SK-N-SH treated with all-trans-retinoic acid at 6 μM for 48 hours (cell line): ENCODE measurements around the gene DCTD.

Source experiments
- ATAC-seq: fragments of 200-7000 bp; cut with Tn5 transposase; 3 replicates; pipeline ENCODE4 v1.9.1; 2020; ENCODE audit warnings: mild to moderate bottlenecking, moderate library complexity
- BACH2 ChIP-seq: fragments of 250-450 bp; sonication (Bioruptor Pico); IDR thresholded peaks from 2 replicates; pipeline ENCODE4 v1.9.0; 2021; ENCODE audit warnings: mild to moderate bottlenecking, borderline replicate concordance
- CREB5 ChIP-seq: fragments of 250-450 bp; sonication (Bioruptor Pico); IDR thresholded peaks from 2 replicates; pipeline ENCODE4 v1.5.1; 2020; ENCODE audit warnings: low read depth, mild to moderate bottlenecking, moderate library complexity
- CSDC2 ChIP-seq: fragments of 250-450 bp; sonication (Bioruptor Pico); IDR thresholded peaks from 2 replicates; pipeline ENCODE4 v1.5.0; 2020; ENCODE audit warnings: mild to moderate bottlenecking, moderate library complexity
- CSRNP3 ChIP-seq: fragments of 250-450 bp; sonication (Bioruptor Pico); IDR thresholded peaks from 2 replicates; pipeline ENCODE4 v1.5.1; 2021; ENCODE audit warnings: mild to moderate bottlenecking, moderate library complexity
- ESRRG ChIP-seq: fragments of 250-450 bp; sonication (Bioruptor Pico); IDR thresholded peaks from 2 replicates; pipeline ENCODE4 v1.6.1; 2021; ENCODE audit warnings: mild to moderate bottlenecking
- GLIS3 ChIP-seq: fragments of 250-450 bp; sonication (Bioruptor Pico); IDR thresholded peaks from 2 replicates; pipeline ENCODE4 v1.5.0; 2020; ENCODE audit warnings: mild to moderate bottlenecking, moderate library complexity
- ISL1 ChIP-seq: fragments of 250-450 bp; sonication (Bioruptor Pico); IDR thresholded peaks from 2 replicates; pipeline ENCODE4 v2.1.2; 2022; ENCODE audit warnings: mild to moderate bottlenecking, moderate library complexity
- PATZ1 ChIP-seq: fragments of 250-450 bp; sonication (Bioruptor Pico); IDR thresholded peaks from 2 replicates; pipeline ENCODE4 v1.8.0; 2020; ENCODE audit warnings: mild to moderate bottlenecking, moderate library complexity, borderline replicate concordance
- POU6F1 ChIP-seq: fragments of 250-450 bp; sonication (Bioruptor Pico); IDR thresholded peaks from 2 replicates; pipeline ENCODE4 v1.8.0; 2021; ENCODE audit warnings: low read depth, mild to moderate bottlenecking, moderate library complexity, borderline replicate concordance
- PPARA ChIP-seq: fragments of 250-450 bp; sonication (Bioruptor Pico); IDR thresholded peaks from 2 replicates; pipeline ENCODE4 v1.5.0; 2020; ENCODE audit warnings: mild to moderate bottlenecking, borderline replicate concordance
- SNAI2 ChIP-seq: fragments of 250-450 bp; sonication (Bioruptor Pico); IDR thresholded peaks from 2 replicates; pipeline ENCODE4 v1.5.0; 2020; ENCODE audit warnings: mild to moderate bottlenecking, moderate library complexity
- TCF4 ChIP-seq: fragments of 250-450 bp; sonication (Bioruptor Pico); IDR thresholded peaks from 2 replicates; pipeline ENCODE4 v1.8.0; 2021; ENCODE audit warnings: mild to moderate bottlenecking, moderate library complexity, borderline replicate concordance
- TOX ChIP-seq: fragments of 250-450 bp; sonication (Bioruptor Pico); IDR thresholded peaks from 2 replicates; pipeline ENCODE4 v1.8.0; 2021; ENCODE audit warnings: mild to moderate bottlenecking, moderate library complexity, borderline replicate concordance
- TSHZ2 ChIP-seq: fragments of 250-450 bp; sonication (Bioruptor Pico); IDR thresholded peaks from 2 replicates; pipeline ENCODE4 v1.5.0; 2020; ENCODE audit warnings: mild to moderate bottlenecking, moderate library complexity
- ZFP3 ChIP-seq: fragments of 250-450 bp; sonication (Bioruptor Pico); IDR thresholded peaks from 2 replicates; pipeline ENCODE4 v1.5.0; 2020; ENCODE audit warnings: mild to moderate bottlenecking, moderate library complexity
- ZFP30 ChIP-seq: fragments of 450-650 bp; formaldehyde crosslinking; IDR thresholded peaks from 2 replicates; pipeline ENCODE4 v1.5.0; 2022; ENCODE audit warnings: mild to moderate bottlenecking, moderate library complexity
- ZNF565 ChIP-seq: fragments of 450-650 bp; formaldehyde crosslinking; conservative IDR thresholded peaks from 2 replicates; pipeline ENCODE4 v1.5.0; 2020; ENCODE audit warnings: low read depth, mild to moderate bottlenecking, moderate library complexity
- ZNF70 ChIP-seq: fragments of 450-650 bp; formaldehyde crosslinking; IDR thresholded peaks from 2 replicates; pipeline ENCODE4 v1.5.0; 2020; ENCODE audit warnings: mild to moderate bottlenecking, moderate library complexity

DCTD gene

GRCh38 chr4:182842104-182842600 is 75.0 kb downstream of the DCTD start:
- no peak for TF ChIP-seq POU6F1 (CRISPR knock-in tag)
- TF ChIP-seq ZNF70 (CRISPR knock-in tag) = no peak
- TF ChIP-seq PATZ1 (CRISPR knock-in tag) = no peak
- TF ChIP-seq CSDC2 (CRISPR knock-in tag) = no peak
- TF ChIP-seq ZFP30 (CRISPR knock-in tag) = no peak
- no peak for TF ChIP-seq TCF4 (CRISPR knock-in tag)
- TF ChIP-seq TOX (CRISPR knock-in tag) = no peak
- no peak for ATAC-seq

- ATAC-seq = no peak
- TF ChIP-seq ZNF565 (no peak), PATZ1 (CRISPR knock-in tag) (no peak), CREB5 (CRISPR knock-in tag) (no peak), CSRNP3 (CRISPR knock-in tag) (no peak), PPARA (CRISPR knock-in tag) (no peak), TSHZ2 (CRISPR knock-in tag) (no peak), ZFP30 (CRISPR knock-in tag) (no peak), ISL1 (CRISPR knock-in tag) (no peak), ZFP3 (no peak), GLIS3 (CRISPR knock-in tag) (no peak), BACH2 (no peak), SNAI2 (CRISPR knock-in tag) (no peak), ESRRG (CRISPR knock-in tag) (no peak), TCF4 (CRISPR knock-in tag) (no peak)
Measured at GRCh38 chr4:182840108-182840507, 77.1 kb downstream of the DCTD start.
